H1 (cell line): ENCODE data around the gene RRM2. TPM values are rescaled to one million over a fixed set of nuclear protein-coding genes. Genes with fewer than 3 reads are reported as not detected.

Source experiments
- POLR2A ChIP-seq, 2 experiments: IDR thresholded peaks; 1 replicate in 1 of 2; 2 replicates in 1 of 2; pipeline ENCODE4 v1.6.1; 2011; ENCODE audit warnings: low read depth in 2 of 2, low read length in 2 of 2, mild to moderate bottlenecking in 2 of 2; ENCODE audit errors: control extremely low read depth in 1 of 2
- SAP30 ChIP-seq: fragments of 300-600 bp; sonication (generic); IDR thresholded peaks from 2 replicates; pipeline ENCODE4 v1.7.1; 2012; ENCODE audit warnings: low read length, moderate library complexity, mild to moderate bottlenecking, inconsistent platforms; ENCODE audit not compliant: insufficient read depth, insufficient replicate concordance
- SP4 ChIP-seq: IDR thresholded peaks from 2 replicates; pipeline ENCODE4 v1.6.1; 2012; ENCODE audit warnings: low read length, inconsistent platforms
- polyA plus RNA-seq, 7 experiments: library from polyadenylated mRNA; depleted of rRNA in 3 of 7; stranded (reverse) in 5 of 7; unstranded in 2 of 7; fragments of >200 nt in 5 of 7; fragments of 200-250 nt in 2 of 7; gene quantifications; 1 replicate in 5 of 7; 2 replicates in 1 of 7; 4 replicates in 1 of 7; pipeline versions ENCODE4 v1.2.1 to v1.2.3, GENCODE V29; 2011 to 2013; ENCODE audit warnings: missing spikeins in 2 of 7, mixed read lengths in 2 of 7
- total RNA-seq: library from RNA; stranded (reverse); fragmentation: NEBNext Ultra II Directional; extraction: Animal tissue kit (Norgen Biotek cat#: 25700); gene quantifications from 2 replicates; pipeline ENCODE4 v1.2.1, GENCODE V29; 2021
- TF ChIP-seq, protein P1 (sequence below): IDR thresholded peaks from 2 replicates; pipeline ENCODE4 v1.6.1; 2011; ENCODE audit warnings: low read length, improper control_type of control experiment

The RRM2 gene
- total and polyA plus RNA-seq, 2 of the 8 experiments (the other 6 are each of a cell fraction or from before 2014, with no cell fraction given), result 37.7 to 215 TPM

GRCh38 chr2:10151462-10151861 is 28.9 kb downstream of the RRM2 start (continued):
- no peak for TF ChIP-seq SAP30
- TF ChIP-seq POLR2A (IDR thresholded peaks at IDR 0.05; ENCODE audit: control extremely low read depth in 1 of 2, low read depth in 2 of 2, low read length in 2 of 2), result no peak
- TF ChIP-seq SP4, result no peak
- TF ChIP-seq, protein P1, sequence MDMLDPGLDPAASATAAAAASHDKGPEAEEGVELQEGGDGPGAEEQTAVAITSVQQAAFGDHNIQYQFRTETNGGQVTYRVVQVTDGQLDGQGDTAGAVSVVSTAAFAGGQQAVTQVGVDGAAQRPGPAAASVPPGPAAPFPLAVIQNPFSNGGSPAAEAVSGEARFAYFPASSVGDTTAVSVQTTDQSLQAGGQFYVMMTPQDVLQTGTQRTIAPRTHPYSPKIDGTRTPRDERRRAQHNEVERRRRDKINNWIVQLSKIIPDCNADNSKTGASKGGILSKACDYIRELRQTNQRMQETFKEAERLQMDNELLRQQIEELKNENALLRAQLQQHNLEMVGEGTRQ, result no peak
